NCI-H1694 (cell line): ENCODE measurements around the gene BNIP5.
"Not testable (repeated sequence)": the region's sequence is repeated elsewhere in the genome, so short reads cannot be mapped to it uniquely, and the experiment has no call there.

Experiments used
- DNase-seq: peaks from one replicate; lab custom pipeline; 2025; lab: John Stamatoyannopoulos, UW

BNIP5 gene

DNA sequence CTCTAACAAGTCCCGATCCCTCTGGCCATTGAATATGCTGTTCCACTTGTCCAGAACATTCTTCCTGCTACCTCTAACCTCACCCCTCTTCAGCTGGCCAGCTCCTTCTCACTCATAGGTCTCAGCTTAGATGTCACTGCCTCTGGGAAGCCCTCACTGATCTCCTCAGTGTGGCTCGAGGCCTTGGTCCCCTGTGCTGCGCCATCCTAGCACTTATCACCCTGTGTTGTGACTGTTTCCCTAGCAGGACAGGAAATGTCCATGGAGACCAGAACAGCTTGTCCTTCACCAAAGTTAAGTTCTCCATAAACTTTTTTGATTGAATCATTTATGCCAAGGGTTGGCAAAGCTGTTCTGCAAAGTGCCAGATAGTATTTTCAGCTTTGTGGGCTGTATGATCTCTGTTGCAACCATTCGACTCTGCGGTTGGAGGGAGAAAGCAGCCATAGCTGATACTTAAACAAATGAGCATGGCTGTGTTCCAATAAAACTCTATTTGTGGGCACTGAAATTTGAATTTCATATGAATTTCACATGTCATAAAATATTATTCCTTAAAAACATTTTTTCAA is 6.5 kb upstream of the BNIP5 start:
- DNase-seq, result no peak

DNA sequence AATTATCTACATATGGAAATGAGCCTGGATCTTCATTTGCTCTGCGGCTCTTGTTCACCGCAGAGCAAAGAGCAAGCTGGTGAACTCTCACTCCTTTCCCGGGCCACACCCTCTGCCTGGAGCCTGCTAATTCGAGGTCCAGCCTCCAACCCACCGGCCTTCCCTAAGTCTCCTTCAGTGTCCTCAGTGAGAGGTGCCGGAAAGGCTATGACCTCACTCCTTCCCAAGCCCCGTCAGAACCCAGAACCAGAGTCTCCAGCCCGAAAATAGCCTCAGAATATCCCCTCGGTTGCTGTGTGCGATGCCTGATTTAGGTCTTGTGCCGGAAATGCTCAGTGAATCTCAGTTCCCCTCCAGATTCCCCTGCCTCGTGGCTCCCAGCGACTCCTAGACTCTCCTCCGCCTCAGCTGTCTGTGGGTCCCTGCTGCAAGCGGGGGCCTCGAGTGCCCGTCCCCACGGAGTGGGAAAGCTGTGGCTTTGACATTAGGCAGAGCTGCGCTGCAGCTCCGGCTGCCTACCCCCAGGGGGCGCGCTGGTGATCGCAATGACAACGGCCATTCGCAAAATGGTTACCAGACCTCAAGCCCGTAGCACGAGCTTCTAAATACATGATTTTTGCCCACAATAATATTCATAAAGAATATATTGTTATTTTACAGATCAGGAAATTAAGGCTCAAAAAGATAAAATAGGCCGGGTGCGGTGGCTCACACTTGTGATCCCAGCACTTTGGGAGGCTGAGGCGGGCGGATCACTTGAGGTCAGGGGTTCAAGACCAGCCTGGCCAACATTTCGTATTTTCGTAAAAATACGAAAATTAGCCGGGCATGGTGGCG is 4.1 kb upstream of the BNIP5 start:
- DNase-seq, result peak; percentile 31

DNA sequence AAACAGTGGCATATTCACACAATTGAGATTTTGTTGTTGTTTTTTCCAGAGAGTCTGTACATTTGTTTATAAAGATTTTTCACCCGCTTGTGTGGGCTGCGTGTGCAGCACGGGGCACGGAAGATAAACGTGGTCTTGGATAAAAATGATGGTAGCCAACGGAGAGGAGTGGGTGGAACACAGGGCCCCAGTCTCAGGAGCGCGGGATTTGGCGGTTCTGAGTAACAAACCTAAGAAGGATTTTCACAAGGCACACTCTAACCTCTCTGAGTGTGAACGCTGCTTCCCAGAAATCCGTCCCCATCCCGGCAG is 3.6 kb upstream of the BNIP5 start:
- no peak for DNase-seq

DNA sequence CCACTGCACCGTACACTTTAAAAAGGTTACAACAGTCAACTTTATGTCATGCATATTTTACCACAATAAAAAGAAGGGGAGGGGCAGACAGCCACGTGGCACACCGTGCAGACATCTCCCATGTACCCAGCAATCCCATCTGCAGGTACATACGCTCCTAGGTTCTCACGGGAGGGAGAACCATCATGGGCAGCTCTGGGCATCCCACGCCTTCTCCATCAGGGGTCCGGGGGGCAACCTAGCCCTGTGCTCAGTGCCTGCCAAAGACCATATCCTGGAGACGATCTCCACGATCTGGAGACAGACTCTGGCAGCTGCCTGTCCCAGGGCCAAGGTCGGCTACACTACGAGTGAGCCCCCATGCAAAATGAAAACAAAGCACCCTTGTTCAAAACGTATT is 2.5 kb upstream of the BNIP5 start:
- DNase-seq, result no peak

GRCh38 chr6:36338223-36338622 is 1.5 kb upstream of the BNIP5 start:
- DNase-seq, result not testable (repeated sequence)

DNA sequence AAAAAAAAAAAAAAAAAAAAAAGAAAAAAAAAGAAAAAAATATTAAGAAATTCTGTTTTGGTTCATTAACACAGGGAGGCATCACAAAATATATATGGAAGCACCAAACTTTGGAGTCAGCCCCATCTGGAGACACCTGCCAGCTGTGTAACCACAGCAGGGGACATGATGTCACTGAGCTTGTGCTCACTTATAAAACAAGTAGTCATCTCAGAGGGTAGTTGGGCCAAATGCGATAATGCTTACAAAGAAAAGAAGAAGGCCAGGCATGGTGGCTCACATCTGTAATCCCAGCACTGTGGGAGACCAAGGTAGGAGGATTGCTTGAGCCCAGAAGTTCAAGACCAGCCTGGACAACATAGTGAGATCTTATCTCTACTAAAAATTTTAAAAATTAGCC is 1.1 kb upstream of the BNIP5 start:
- no peak for DNase-seq

GRCh38 chr6:36336208-36336710 is 429 bp downstream of the BNIP5 start:
- DNase-seq, result no peak

GRCh38 chr6:36335465-36336207 is 1.1 kb downstream of the BNIP5 start:
- no peak for DNase-seq

GRCh38 chr6:36334832-36335459 is 1.7 kb downstream of the BNIP5 start:
- no peak for DNase-seq

DNA sequence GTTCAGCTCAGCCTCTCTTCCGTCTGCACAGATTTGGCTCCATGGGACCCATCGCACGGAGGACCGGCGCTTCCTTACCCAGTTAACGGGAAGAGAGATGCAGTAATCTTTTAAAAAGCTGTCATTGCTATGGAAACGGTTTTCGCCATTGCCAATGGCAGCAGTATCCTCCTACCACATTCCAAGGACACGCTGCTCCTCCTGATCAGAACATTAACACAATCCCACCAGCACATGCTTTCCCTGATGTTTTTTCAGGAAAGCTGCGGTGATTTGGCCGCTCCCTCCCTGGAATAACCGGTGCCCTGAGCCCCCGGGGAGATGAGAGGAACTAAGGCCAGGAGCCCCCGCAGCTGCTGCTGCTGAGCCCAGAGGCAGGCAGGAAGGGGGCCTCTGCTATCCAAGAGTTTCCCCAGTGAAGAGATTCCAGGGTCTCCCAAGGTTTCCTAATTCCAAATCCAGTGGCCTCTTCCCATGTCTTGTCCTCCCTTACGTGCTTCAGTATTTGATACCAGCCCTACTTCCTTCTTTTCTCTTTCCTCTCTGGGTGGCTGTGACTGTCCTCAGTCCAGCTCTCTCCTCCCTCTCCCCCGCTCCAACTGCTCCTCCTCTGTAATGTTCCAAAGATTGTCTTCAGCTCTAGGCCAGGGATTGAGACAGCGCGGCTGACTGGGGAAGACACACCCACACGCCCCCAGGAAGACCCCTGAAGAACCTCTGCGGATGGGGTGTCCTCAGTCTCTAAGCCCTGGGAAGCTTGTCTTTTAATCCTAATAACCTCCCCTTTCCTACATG is 2.6 kb downstream of the BNIP5 start:
- DNase-seq, result no peak

DNA sequence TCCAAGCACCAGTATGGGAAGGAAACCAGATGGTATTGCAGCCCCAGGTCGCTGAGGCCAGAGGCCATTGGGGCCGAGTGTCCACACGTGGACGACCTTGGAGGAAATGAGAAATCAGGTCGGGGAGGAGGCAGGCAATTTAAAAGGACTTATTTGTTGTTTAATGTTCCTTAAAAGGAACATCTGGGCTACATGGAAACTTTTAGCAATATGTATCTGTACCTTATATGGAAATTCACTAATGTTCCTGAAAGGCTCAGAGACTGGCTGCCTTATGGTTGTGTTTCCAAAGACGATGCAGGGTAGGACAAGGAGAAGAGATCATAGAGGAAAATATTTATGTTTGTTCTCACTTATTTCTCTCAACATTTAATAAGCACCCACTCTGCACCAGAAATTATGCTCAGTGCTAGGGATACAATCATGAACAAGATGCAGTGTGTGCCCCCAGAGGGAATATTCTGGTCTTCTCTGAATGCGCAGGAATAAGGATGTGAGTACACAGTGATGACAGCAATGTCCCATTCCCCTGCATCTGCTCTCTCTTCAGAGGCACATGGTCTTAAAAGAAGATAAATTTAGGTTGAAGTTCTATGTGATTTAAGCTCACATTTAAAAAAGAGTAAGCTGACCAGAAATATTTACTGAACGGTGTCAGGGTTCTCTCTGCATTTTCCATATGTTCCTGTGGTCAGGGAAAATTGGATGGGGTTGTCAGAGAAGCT is 3.4 kb downstream of the BNIP5 start:
- DNase-seq, result no peak

DNA sequence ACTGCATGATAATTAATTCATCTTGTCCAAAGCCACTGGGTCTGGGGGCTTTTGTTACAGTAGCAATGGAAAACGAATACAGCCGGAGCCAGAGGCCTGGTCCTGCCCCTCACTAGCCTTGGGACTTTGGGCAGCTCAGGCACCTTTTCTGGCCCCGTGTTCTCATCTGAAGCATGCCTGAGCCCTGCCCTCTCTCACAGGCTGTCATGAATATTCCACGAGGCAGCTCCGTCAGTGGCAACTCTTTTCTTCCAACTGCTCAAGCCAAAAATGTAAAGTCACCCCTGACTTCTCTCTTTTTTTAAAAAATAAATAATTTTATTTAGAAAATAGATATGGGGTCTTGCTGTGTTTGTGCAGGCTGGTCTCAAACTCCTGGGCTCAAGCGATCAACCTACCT is 5.3 kb downstream of the BNIP5 start:
- no peak for DNase-seq

GRCh38 chr6:36330366-36330765 is 6.3 kb downstream of the BNIP5 start:
- no peak for DNase-seq

- no peak for DNase-seq
These were observed 6.8 kb downstream of the BNIP5 start for GRCh38 chr6:36329798-36330291.

GRCh38 chr6:36328600-36328999 is 8.1 kb downstream of the BNIP5 start:
- no peak for DNase-seq

- no peak for DNase-seq
These were observed 8.8 kb downstream of the BNIP5 start for GRCh38 chr6:36327919-36328236.

- no peak for DNase-seq
These were observed 9.3 kb downstream of the BNIP5 start for GRCh38 chr6:36327226-36327918.

DNA sequence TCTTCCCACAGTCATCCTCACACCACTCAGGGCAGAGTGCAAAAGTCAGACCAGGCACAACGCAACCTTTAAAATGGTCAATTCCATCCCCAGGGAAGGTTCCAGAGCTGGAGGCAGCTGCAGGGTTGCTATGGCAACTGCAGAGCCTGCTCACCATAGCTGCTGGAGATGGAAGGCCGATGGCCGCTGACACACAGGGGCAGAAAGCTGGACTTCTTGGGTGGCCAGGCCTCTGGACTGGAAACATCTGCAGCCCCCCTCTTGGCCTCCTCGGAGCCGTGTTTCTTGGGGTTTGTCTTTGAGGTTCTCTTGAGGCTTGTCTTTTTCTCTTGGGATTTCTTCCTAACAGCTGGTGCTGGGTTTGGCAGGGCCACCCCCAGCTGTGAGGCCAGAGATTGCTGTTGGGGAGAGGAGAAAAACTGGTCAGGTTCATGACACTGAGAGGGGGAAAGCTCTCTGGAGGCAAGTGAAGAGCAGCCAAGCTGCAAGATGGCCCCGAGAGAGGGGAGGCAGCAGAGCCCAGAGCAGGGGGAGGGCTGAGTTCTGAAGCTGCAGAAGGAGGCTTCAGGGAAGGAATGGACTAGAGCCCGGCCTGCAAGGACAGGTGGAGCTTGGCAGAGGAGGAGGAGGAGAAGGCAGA is 10.2 kb downstream of the BNIP5 start:
- DNase-seq, result no peak

- DNase-seq, result no peak
These were observed 12.0 kb downstream of the BNIP5 start for GRCh38 chr6:36324715-36325114.

- no peak for DNase-seq
These were observed 12.5 kb downstream of the BNIP5 start for GRCh38 chr6:36324191-36324590.
